Measurements from ENCODE around the gene SORCS2. TPM values are rescaled to one million over a fixed set of nuclear protein-coding genes. Genes with fewer than 3 reads are reported as not detected.

The SORCS2 gene
- total RNA-seq, 2 experiments from 2014 or later = 0.03 TPM; not detected in 1

- POLR2A ChIA-PET = no interaction called here
- intact Hi-C loops (cut with micrococcal nuclease; ENCODE audit: unreplicated experiment) = no loop called here
- no peaks in the 10 kb centered on the region for H3K9me3 ChIP-seq (ENCODE audit: low read length)
These were observed 147.6 kb downstream of the SORCS2 start for GRCh38 chr4:7339751-7340552.

GRCh38 chr4:7340553-7341433 is 148.5 kb downstream of the SORCS2 start:
- Histone ChIP-seq H3K27ac (ENCODE audit: low read depth, low read length, poor library complexity, severe bottlenecking) (no peak overlapping the region), H4K20me1 (ENCODE audit: insufficient read depth, low read length) (no peaks in the 10 kb centered on the region), H2AFZ (ENCODE audit: low read length) (no peak overlapping the region), H3K4me2 (ENCODE audit: low read length) (no peak overlapping the region), H3K36me3 (ENCODE audit: insufficient read depth, low read length) (no peaks in the 10 kb centered on the region), H3K9me3 (ENCODE audit: low read length) (no peaks in the 10 kb centered on the region), H3K79me2 (ENCODE audit: insufficient read depth, low read depth, low read length) (no peaks in the 10 kb centered on the region), H3K4me1 (ENCODE audit: insufficient read depth, low read length, poor library complexity, severe bottlenecking) (no peaks in the 10 kb centered on the region), H3K9me2 (ENCODE audit: insufficient read depth, low read length) (no peaks in the 10 kb centered on the region), H3K4me3 (ENCODE audit: low read depth, low read length, poor library complexity, severe bottlenecking) (no peak overlapping the region)
- TF ChIP-seq CTCF (conservative IDR thresholded peaks at IDR 0.05; ENCODE audit: low read length) = no peak
- TF ChIP-seq EZH2phosphoT487 (IDR thresholded peaks at IDR 0.05; ENCODE audit: borderline replicate concordance, low read depth, low read length) = no peak
- intact Hi-C loops (cut with micrococcal nuclease; ENCODE audit: unreplicated experiment) = no loop called here
- no peak for DNase-seq (ENCODE audit: low spot score)
- BruUV-seq (replicated peaks) = no TSS peak
- CTCF ChIA-PET (ENCODE audit: unreplicated experiment) = no interaction called here
- POLR2A ChIA-PET = no interaction called here

More at GRCh38 chr4:7339751-7340552, 147.6 kb downstream of the SORCS2 start:
- no peak for DNase-seq (ENCODE audit: low spot score)
- H3K4me3 ChIP-seq (ENCODE audit: low read depth, low read length, poor library complexity, severe bottlenecking) = no peak overlapping the region
- TF ChIP-seq CTCF (conservative IDR thresholded peaks at IDR 0.05; ENCODE audit: low read length) (no peak), EZH2phosphoT487 (IDR thresholded peaks at IDR 0.05; ENCODE audit: borderline replicate concordance, low read depth, low read length) (no peak)
- H3K4me1 ChIP-seq (ENCODE audit: insufficient read depth, low read length, poor library complexity, severe bottlenecking) = no peaks in the 10 kb centered on the region
- H3K27ac ChIP-seq (ENCODE audit: low read depth, low read length, poor library complexity, severe bottlenecking) = no peak overlapping the region
- CTCF ChIA-PET (ENCODE audit: unreplicated experiment) = no interaction called here
- no peaks in the 10 kb centered on the region for H4K20me1 ChIP-seq (ENCODE audit: insufficient read depth, low read length)
- no peak overlapping the region for H3K4me2 ChIP-seq (ENCODE audit: low read length)
- no peaks in the 10 kb centered on the region for H3K36me3 ChIP-seq (ENCODE audit: insufficient read depth, low read length)
- no peaks in the 10 kb centered on the region for H3K9me2 ChIP-seq (ENCODE audit: insufficient read depth, low read length)
- BruUV-seq (replicated peaks) = no TSS peak
- no peaks in the 10 kb centered on the region for H3K79me2 ChIP-seq (ENCODE audit: insufficient read depth, low read depth, low read length)
- H2AFZ ChIP-seq (ENCODE audit: low read length) = no peak overlapping the region

Measured in OCI-LY7 (cell line).